ENCODE measurements around the gene TECPR1.
"Not testable (repeated sequence)": the region's sequence is repeated elsewhere in the genome, so short reads cannot be mapped to it uniquely, and the experiment has no call there.

The TECPR1 gene

GRCh38 chr7:98224701-98225181 is 27.3 kb downstream of the TECPR1 start:
- no peak for DNase-seq

- no peak for DNase-seq
Observed at GRCh38 chr7:98223898-98224700, 27.9 kb downstream of the TECPR1 start.

GRCh38 chr7:98223351-98223897 is 28.6 kb downstream of the TECPR1 start:
- no peak for DNase-seq

GRCh38 chr7:98222533-98223195 is 29.4 kb downstream of the TECPR1 start:
- DNase-seq = no peak

- no peak for DNase-seq
Observed at GRCh38 chr7:98221611-98222532, 30.2 kb downstream of the TECPR1 start.

GRCh38 chr7:98219382-98219781 is 32.6 kb downstream of the TECPR1 start:
- not testable (repeated sequence) for DNase-seq

GRCh38 chr7:98217623-98218582 is 34.1 kb downstream of the TECPR1 start:
- no peak for DNase-seq

- no peak for DNase-seq
Observed at GRCh38 chr7:98216941-98217622, 35.0 kb downstream of the TECPR1 start.

- DNase-seq = no peak
Observed at GRCh38 chr7:98215561-98216495, 36.2 kb downstream of the TECPR1 start.

GRCh38 chr7:98214811-98215321 is 37.2 kb downstream of the TECPR1 start:
- no peak for DNase-seq

GRCh38 chr7:98213888-98214810 is 37.9 kb downstream of the TECPR1 start:
- DNase-seq = no peak

GRCh38 chr7:98213296-98213887 is 38.6 kb downstream of the TECPR1 start:
- no peak for DNase-seq

- no peak for DNase-seq
Observed at GRCh38 chr7:98212532-98213041, 39.4 kb downstream of the TECPR1 start.

GRCh38 chr7:98211676-98212531 is 40.1 kb downstream of the TECPR1 start:
- DNase-seq = no peak

- peak; percentile 7 for DNase-seq
Observed at GRCh38 chr7:98211221-98211675, 40.8 kb downstream of the TECPR1 start, which contains the start of gene BHLHA15. TSS of gene BHLHA15 (plus strand) at chr7:98211439. CDS start at chr7:98212310, 871 bp downstream.

- DNase-seq = no peak
Observed at GRCh38 chr7:98210513-98211220, 41.4 kb downstream of the TECPR1 start.

All from activated CD4-positive, alpha-beta T cell treated with anti-CD3 and anti-CD28 coated beads, Interleukin-2, Interleukin-6, amounts not matched to agents 100 ng/mL and 50 ng/mL, durations not matched to agents 16 hours and 8 hours (primary cell).